ENCODE measurements around the gene PLSCR5. TPM values are rescaled to one million over a fixed set of nuclear protein-coding genes. Genes with fewer than 3 reads are reported as not detected.

PLSCR5 gene
- total RNA-seq, 1 donor from 2014 or later: not detected

DNA sequence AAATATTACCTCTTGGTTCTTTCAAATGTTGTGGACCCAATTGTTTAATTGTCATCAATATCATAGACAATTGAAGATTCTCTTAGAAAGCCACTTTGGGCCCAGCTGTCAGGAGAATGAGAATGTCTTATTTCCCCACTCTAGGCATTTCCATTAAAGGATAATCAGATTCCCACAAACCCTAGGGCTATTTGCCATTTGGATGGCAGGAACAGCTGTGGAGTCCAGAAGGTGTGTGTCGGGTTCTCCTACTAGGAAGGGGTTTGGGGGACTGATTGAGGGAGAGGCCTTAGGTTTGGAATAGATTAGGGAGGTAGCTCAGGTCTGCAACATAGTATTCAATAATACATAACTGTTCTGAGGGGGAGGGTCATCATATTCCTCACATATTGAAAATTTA, 35.2 kb upstream of the PLSCR5 start:
- DNase-seq (ENCODE audit: low read depth): no peak
- no peak for TF ChIP-seq CTCF (IDR thresholded peaks at IDR 0.05; ENCODE audit: insufficient read depth, low read length, poor library complexity, severe bottlenecking)
- Histone ChIP-seq H3K36me3 (ENCODE audit: control insufficient read depth, insufficient read depth, low read length) (no peaks in the 10 kb centered on the region), H3K4me3 (ENCODE audit: low read depth, low read length) (no peak overlapping the region), H3K27me3 (ENCODE audit: control insufficient read depth, insufficient read depth, low read length) (no peaks in the 10 kb centered on the region)

DNA sequence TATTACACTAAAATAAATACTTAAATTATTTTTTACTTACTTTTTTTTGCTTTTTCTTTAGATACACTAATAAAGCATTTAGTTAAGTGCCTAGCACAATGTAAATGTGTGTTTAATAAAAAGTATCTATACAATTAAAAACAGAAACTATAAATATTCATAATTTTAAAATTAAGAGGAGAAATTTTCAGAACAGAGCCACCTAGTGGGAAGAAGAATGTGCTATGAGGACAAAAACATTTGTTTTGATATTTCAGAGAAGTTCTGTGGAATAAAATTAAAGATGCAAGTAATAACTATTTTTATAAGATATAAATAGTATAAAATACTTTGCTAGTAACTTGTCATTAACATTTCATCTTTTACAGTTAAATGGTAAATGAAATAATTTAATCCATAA, 33.6 kb upstream of the PLSCR5 start:
- peak; percentile 41 for TF ChIP-seq CTCF (IDR thresholded peaks at IDR 0.05; ENCODE audit: insufficient read depth, low read length, poor library complexity, severe bottlenecking)
- Histone ChIP-seq H3K27me3 (ENCODE audit: control insufficient read depth, insufficient read depth, low read length) (no peaks in the 10 kb centered on the region), H3K36me3 (ENCODE audit: control insufficient read depth, insufficient read depth, low read length) (no peaks in the 10 kb centered on the region), H3K4me3 (ENCODE audit: low read depth, low read length) (no peak overlapping the region)
- no peak for DNase-seq (ENCODE audit: low read depth)

DNA sequence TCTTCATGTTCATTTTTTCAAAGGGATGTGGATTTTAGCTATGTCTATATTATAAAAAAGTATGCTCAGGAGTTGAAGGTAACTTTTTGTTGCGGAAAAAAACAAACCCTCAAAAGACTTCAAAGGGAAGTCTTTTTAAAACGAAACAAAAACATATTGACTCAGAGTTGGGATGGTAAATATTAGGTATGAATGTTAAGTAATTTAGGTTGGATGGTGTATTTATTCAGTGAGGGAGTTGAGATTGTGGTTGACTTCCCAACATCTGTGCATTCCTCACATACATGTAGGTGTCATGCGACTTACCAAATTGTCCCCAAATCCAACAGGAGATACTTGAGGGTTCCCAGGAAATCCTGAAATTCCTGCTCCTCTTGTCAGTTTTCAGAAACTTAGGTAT, 32.7 kb upstream of the PLSCR5 start:
- no peak for TF ChIP-seq CTCF (IDR thresholded peaks at IDR 0.05; ENCODE audit: insufficient read depth, low read length, poor library complexity, severe bottlenecking)
- DNase-seq (ENCODE audit: low read depth): no peak
- Histone ChIP-seq H3K4me3 (ENCODE audit: low read depth, low read length) (no peak overlapping the region), H3K27me3 (ENCODE audit: control insufficient read depth, insufficient read depth, low read length) (no peaks in the 10 kb centered on the region), H3K36me3 (ENCODE audit: control insufficient read depth, insufficient read depth, low read length) (no peaks in the 10 kb centered on the region)

GRCh38 chr3:146636881-146637280, 31.7 kb upstream of the PLSCR5 start:
- Histone ChIP-seq H3K36me3 (ENCODE audit: control insufficient read depth, insufficient read depth, low read length) (no peaks in the 10 kb centered on the region), H3K4me3 (ENCODE audit: low read depth, low read length) (no peak overlapping the region), H3K27me3 (ENCODE audit: control insufficient read depth, insufficient read depth, low read length) (no peaks in the 10 kb centered on the region)
- no peak for DNase-seq (ENCODE audit: low read depth)
- TF ChIP-seq CTCF (IDR thresholded peaks at IDR 0.05; ENCODE audit: insufficient read depth, low read length, poor library complexity, severe bottlenecking): no peak

DNA sequence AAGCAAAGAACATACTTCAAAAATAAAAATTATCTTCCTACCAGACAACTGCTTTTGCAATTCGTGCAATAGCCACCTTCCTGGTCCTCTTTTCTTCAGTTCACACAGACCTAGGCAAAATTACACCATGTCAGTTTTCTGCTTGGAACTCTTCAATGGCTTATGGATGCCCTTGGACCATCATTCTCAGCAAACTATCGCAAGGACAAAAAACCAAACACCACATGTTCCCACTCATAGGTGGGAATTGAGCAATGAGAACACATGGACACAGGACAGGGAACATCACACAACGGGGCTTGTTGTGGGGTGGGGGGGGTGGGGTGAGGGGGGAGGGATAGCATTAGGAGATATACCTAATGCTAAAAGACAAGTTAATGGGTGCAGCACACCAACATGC, 29.2 kb upstream of the PLSCR5 start:
- H3K4me3 ChIP-seq (ENCODE audit: low read depth, low read length): no peak overlapping the region
- H3K36me3 ChIP-seq (ENCODE audit: control insufficient read depth, insufficient read depth, low read length): no peaks in the 10 kb centered on the region
- H3K27me3 ChIP-seq (ENCODE audit: control insufficient read depth, insufficient read depth, low read length): no peaks in the 10 kb centered on the region
- DNase-seq (ENCODE audit: low read depth): no peak
- TF ChIP-seq CTCF (IDR thresholded peaks at IDR 0.05; ENCODE audit: insufficient read depth, low read length, poor library complexity, severe bottlenecking): no peak

GRCh38 chr3:146628671-146629070, 23.5 kb upstream of the PLSCR5 start:
- Histone ChIP-seq H3K4me3 (ENCODE audit: low read depth, low read length) (no peak overlapping the region), H3K36me3 (ENCODE audit: control insufficient read depth, insufficient read depth, low read length) (no peaks in the 10 kb centered on the region), H3K27me3 (ENCODE audit: control insufficient read depth, insufficient read depth, low read length) (no peaks in the 10 kb centered on the region)
- no peak for DNase-seq (ENCODE audit: low read depth)
- TF ChIP-seq CTCF (IDR thresholded peaks at IDR 0.05; ENCODE audit: insufficient read depth, low read length, poor library complexity, severe bottlenecking): no peak
